PC-3 (cell line): ENCODE results near the gene PTPRE.

Experiments used
- EZH2 ChIP-seq: fragments of 300-600 bp; sonication (generic); IDR thresholded peaks from one replicate; pipeline ENCODE4 v1.6.1; 2017; ENCODE audit warnings: antibody characterized with exemption, mild to moderate bottlenecking, low read length; ENCODE audit not compliant: unreplicated experiment
- TF ChIP-seq, protein P1 (sequence below): fragments of 300-600 bp; sonication (generic); conservative IDR thresholded peaks from 2 replicates; pipeline ENCODE4 v1.5.1; 2017; ENCODE audit warnings: antibody characterized with exemption, low read depth, mild to moderate bottlenecking, low read length

DNA sequence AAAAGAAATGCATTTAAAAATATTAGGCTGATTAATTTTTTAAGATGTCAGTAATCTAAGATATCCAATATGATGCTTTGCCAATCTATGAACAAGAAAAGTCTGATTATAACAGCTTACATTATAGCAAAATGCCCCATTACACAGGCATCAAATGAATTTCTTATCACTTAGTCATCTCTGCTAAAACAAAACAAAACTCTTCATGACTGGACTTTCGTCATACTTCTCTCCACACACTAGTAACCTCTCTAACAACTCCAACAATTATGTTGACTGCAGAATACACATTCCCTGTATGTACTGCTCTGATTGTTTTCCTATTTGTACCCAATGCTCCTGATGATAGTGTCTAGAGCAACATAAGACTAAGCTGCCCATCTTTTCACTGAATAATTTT is 223.1 kb downstream of the PTPRE start:
- TF ChIP-seq, protein P1, sequence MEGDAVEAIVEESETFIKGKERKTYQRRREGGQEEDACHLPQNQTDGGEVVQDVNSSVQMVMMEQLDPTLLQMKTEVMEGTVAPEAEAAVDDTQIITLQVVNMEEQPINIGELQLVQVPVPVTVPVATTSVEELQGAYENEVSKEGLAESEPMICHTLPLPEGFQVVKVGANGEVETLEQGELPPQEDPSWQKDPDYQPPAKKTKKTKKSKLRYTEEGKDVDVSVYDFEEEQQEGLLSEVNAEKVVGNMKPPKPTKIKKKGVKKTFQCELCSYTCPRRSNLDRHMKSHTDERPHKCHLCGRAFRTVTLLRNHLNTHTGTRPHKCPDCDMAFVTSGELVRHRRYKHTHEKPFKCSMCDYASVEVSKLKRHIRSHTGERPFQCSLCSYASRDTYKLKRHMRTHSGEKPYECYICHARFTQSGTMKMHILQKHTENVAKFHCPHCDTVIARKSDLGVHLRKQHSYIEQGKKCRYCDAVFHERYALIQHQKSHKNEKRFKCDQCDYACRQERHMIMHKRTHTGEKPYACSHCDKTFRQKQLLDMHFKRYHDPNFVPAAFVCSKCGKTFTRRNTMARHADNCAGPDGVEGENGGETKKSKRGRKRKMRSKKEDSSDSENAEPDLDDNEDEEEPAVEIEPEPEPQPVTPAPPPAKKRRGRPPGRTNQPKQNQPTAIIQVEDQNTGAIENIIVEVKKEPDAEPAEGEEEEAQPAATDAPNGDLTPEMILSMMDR = no peak
- no peak for TF ChIP-seq EZH2
